HL-60 (cell line): ENCODE results near the gene MYMX.

Experiments
- CTCF ChIP-seq: IDR thresholded peaks from one replicate; pipeline ENCODE4 v1.5.1; 2011; ENCODE audit warnings: low read length, control low read depth, inconsistent platforms; ENCODE audit not compliant: insufficient read depth
- POLR2AphosphoS5 ChIP-seq: IDR thresholded peaks from 2 replicates; pipeline ENCODE4 v1.6.1; 2012; ENCODE audit warnings: low read depth
- REST ChIP-seq: IDR thresholded peaks from 2 replicates; pipeline ENCODE4 v1.6.1; 2012; ENCODE audit warnings: low read depth; ENCODE audit not compliant: insufficient replicate concordance

- TF ChIP-seq POLR2AphosphoS5 (no peak), CTCF (no peak), REST (no peak)
These were observed 46.0 kb downstream of the MYMX start for GRCh38 chr6:44262467-44263353.
